ENCODE data around the gene CLEC4G. TPM values are rescaled to one million over a fixed set of nuclear protein-coding genes. Genes with fewer than 3 reads are reported as not detected.

Gene CLEC4G, protein sequence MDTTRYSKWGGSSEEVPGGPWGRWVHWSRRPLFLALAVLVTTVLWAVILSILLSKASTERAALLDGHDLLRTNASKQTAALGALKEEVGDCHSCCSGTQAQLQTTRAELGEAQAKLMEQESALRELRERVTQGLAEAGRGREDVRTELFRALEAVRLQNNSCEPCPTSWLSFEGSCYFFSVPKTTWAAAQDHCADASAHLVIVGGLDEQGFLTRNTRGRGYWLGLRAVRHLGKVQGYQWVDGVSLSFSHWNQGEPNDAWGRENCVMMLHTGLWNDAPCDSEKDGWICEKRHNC
- total RNA-seq = not detected in 2 replicates

GRCh38 chr19:7732045-7732444, at the start of gene CLEC4G:
CLEC4G (minus strand) TSS chr19:7732110; CDS start chr19:7732102, 8 bp downstream.
- no peak within 1 kb of the TSS for H3K4me3 ChIP-seq (ENCODE audit: low read depth, low read length)
- no peak for TF ChIP-seq CTCF (IDR thresholded peaks at IDR 0.05; ENCODE audit: insufficient read depth, low read depth, low read length)
- DNase-seq (ENCODE audit: low read depth) = no peak

DNA sequence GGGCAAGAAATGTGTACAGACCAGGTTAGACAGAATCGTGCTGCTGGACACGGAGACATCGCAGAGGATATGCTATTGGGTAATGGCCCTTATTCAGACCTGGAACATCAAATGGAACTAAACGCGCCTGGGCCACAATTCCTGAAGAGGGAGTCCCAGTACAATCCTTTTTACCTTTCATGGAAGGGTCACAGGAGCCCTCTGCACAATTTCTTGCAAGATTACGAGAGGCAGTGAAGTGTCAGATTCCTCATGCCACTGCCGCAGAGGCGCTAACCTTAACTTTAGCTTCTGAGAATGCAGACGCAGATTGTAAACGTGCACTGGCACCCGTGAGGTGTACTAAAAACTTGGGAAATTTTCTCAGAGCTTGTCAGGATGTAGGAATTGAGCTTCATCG, 49.2 kb upstream of the CLEC4G start:
- H3K4me3 ChIP-seq (ENCODE audit: low read depth, low read length) = no peak overlapping the region
- no peak for DNase-seq (ENCODE audit: low read depth)
- no peak for TF ChIP-seq CTCF (IDR thresholded peaks at IDR 0.05; ENCODE audit: insufficient read depth, low read depth, low read length)

- no peak for DNase-seq (ENCODE audit: low read depth)
- TF ChIP-seq CTCF (IDR thresholded peaks at IDR 0.05; ENCODE audit: insufficient read depth, low read depth, low read length) = no peak
Measured at GRCh38 chr19:7779631-7780486, 47.9 kb upstream of the CLEC4G start.

DNA sequence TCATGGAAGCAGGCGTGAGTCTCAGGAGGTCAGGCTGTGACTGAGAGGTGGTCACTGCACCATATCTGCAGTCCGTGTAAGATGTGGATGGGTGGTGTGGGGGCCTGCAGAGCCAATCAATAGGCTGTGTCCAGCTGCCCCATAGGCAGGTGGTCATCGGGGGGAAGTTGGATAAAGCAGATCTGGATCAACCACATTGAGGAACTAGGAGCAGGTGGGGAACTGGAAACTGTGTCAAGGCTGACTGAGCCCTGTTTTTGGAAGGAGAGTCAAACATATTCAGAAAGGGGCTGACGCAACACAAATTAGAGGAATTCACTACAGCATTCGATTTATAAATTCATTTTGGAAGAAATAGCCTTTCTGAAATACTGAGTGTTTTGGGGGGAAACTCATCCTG, 46.2 kb upstream of the CLEC4G start:
- no peak for DNase-seq (ENCODE audit: low read depth)
- no peak overlapping the region for H3K4me3 ChIP-seq (ENCODE audit: low read depth, low read length)
- TF ChIP-seq CTCF (IDR thresholded peaks at IDR 0.05; ENCODE audit: insufficient read depth, low read depth, low read length) = no peak

More at GRCh38 chr19:7779631-7780486, 47.9 kb upstream of the CLEC4G start:
- H3K4me3 ChIP-seq (ENCODE audit: low read depth, low read length) = no peak overlapping the region

GRCh38 chr19:7775761-7776160, 43.9 kb upstream of the CLEC4G start:
- no peak overlapping the region for H3K4me3 ChIP-seq (ENCODE audit: low read depth, low read length)
- DNase-seq (ENCODE audit: low read depth) = no peak
- no peak for TF ChIP-seq CTCF (IDR thresholded peaks at IDR 0.05; ENCODE audit: insufficient read depth, low read depth, low read length)

DNA sequence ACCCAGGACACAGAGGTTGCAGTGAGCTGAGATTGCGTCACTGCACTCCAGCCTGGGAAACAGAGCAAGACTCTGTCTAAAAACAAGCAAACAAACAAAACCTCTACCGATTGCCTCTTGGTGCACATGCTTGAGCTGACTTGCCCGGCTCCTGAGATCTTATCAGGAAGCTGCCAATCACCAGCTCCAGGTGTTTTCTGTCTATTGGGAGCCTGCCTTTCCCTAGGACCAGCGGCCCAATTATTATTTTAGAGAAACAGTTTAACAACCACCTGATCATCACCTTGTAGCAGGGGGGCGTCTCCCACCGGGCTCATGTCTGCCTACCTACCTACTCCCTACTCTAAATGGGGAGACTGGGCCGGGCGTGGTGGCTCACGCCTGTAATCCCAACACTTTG, 41.9 kb upstream of the CLEC4G start:
- no peak for TF ChIP-seq CTCF (IDR thresholded peaks at IDR 0.05; ENCODE audit: insufficient read depth, low read depth, low read length)
- H3K4me3 ChIP-seq (ENCODE audit: low read depth, low read length) = no peak overlapping the region
- no peak for DNase-seq (ENCODE audit: low read depth)
